ENCODE results near the gene TANGO6. TPM values are rescaled to one million over a fixed set of nuclear protein-coding genes. Genes with fewer than 3 reads are reported as not detected.

The TANGO6 gene
- total and polyA plus RNA-seq, 3 donors from 2014 or later = 23.1 to 41.3 (median 39.4) TPM

- intact Hi-C loops (cut with DNase I; ENCODE audit: low total_unique reads) = no loop called here
- 72 to 79% methylated on average over 12 of the region's 12 CpGs for WGBS, 2 donors
- no peak for DNase-seq
- TF ChIP-seq POLR2A (IDR thresholded peaks at IDR 0.05) = no peak
- TF ChIP-seq, protein P1, sequence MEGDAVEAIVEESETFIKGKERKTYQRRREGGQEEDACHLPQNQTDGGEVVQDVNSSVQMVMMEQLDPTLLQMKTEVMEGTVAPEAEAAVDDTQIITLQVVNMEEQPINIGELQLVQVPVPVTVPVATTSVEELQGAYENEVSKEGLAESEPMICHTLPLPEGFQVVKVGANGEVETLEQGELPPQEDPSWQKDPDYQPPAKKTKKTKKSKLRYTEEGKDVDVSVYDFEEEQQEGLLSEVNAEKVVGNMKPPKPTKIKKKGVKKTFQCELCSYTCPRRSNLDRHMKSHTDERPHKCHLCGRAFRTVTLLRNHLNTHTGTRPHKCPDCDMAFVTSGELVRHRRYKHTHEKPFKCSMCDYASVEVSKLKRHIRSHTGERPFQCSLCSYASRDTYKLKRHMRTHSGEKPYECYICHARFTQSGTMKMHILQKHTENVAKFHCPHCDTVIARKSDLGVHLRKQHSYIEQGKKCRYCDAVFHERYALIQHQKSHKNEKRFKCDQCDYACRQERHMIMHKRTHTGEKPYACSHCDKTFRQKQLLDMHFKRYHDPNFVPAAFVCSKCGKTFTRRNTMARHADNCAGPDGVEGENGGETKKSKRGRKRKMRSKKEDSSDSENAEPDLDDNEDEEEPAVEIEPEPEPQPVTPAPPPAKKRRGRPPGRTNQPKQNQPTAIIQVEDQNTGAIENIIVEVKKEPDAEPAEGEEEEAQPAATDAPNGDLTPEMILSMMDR (IDR thresholded peaks at IDR 0.05) = no peak
- peaks cover 30% of the 10 kb centered on the region for H3K4me1 ChIP-seq
- H3K27me3 ChIP-seq = no peaks in the 10 kb centered on the region
- no peaks in the 10 kb centered on the region for H3K9me3 ChIP-seq
- H3K4me3 ChIP-seq = no peak overlapping the region
- no peaks in the 10 kb centered on the region for H3K36me3 ChIP-seq (ENCODE audit: low read depth, missing control alignments)
- no peak overlapping the region for H3K27ac ChIP-seq
Observed at GRCh38 chr16:69127966-69128510, 284.7 kb downstream of the TANGO6 start.

- Histone ChIP-seq H3K27ac (peak overlapping the region in 1 of 2 donors; percentile 96), H3K36me3 (ENCODE audit: low read depth, missing control alignments) (no peaks in the 10 kb centered on the region), H3K4me1 (peaks cover 30% of the 10 kb centered on the region), H3K27me3 (no peaks in the 10 kb centered on the region), H3K4me3 (peak overlapping the region in 1 of 2 donors; percentile 97), H3K9me3 (no peaks in the 10 kb centered on the region)
- no peak for DNase-seq
- 43 to 49% methylated on average over 6 of the region's 6 CpGs for WGBS, 2 donors
- no peak for TF ChIP-seq POLR2A (IDR thresholded peaks at IDR 0.05)
- TF ChIP-seq, protein P1 (IDR thresholded peaks at IDR 0.05) = no peak
- intact Hi-C loops (cut with DNase I; ENCODE audit: low total_unique reads) = no loop called here
Observed at GRCh38 chr16:69130461-69130860, 287.1 kb downstream of the TANGO6 start.

GRCh38 chr16:69131167-69131838 lies 288.0 kb downstream of the TANGO6 start:
- DNase-seq = peak; percentile 60
- H3K9me3 ChIP-seq = no peaks in the 10 kb centered on the region
- H3K36me3 ChIP-seq (ENCODE audit: low read depth, missing control alignments) = no peaks in the 10 kb centered on the region
- WGBS, 2 donors = 1 to 2% methylated on average over 15 of the region's 15 CpGs
- H3K27me3 ChIP-seq = no peaks in the 10 kb centered on the region
- TF ChIP-seq, protein P1 (IDR thresholded peaks at IDR 0.05) = no peak
- no peak for TF ChIP-seq POLR2A (IDR thresholded peaks at IDR 0.05)
- peaks cover 30% of the 10 kb centered on the region for H3K4me1 ChIP-seq
- intact Hi-C loops (cut with DNase I; ENCODE audit: low total_unique reads) = no loop called here
- H3K27ac ChIP-seq = peak overlapping the region; percentile 91 to 96
- H3K4me3 ChIP-seq = peak overlapping the region; percentile 94 to 97

- Histone ChIP-seq H3K9me3 (no peaks in the 10 kb centered on the region), H3K36me3 (ENCODE audit: low read depth, missing control alignments) (no peaks in the 10 kb centered on the region), H3K27ac (peak overlapping the region; percentile 91 to 96), H3K4me1 (peaks cover 30% of the 10 kb centered on the region), H3K4me3 (peak overlapping the region; percentile 94 to 97), H3K27me3 (no peaks in the 10 kb centered on the region)
- TF ChIP-seq, protein P1 (IDR thresholded peaks at IDR 0.05) = no peak
- no peak for TF ChIP-seq POLR2A (IDR thresholded peaks at IDR 0.05)
- DNase-seq = peak; percentile 86
- WGBS, 2 donors = 1 to 2% methylated on average over 27 to 44 of the region's 53 CpGs
- intact Hi-C loops (cut with DNase I; ENCODE audit: low total_unique reads) = no loop called here
Observed at GRCh38 chr16:69131839-69132423, 288.6 kb downstream of the TANGO6 start.
